Hepatocyte (in vitro differentiated cells): ENCODE results near the gene PRELID3B. TPM values are rescaled to one million over a fixed set of nuclear protein-coding genes. Genes with fewer than 3 reads are reported as not detected.

Experiments
- DNase-seq: peaks from one replicate; pipeline ENCODE4 v3.0.0-alpha.2; 2016; ENCODE audit warnings: low spot score
- H2AFZ ChIP-seq: fragments of 200-600 bp; sonication (generic); 2 replicates; pipeline ENCODE4 v1.6.0; 2016; ENCODE audit warnings: antibody characterized with exemption, mild to moderate bottlenecking
- H3K27ac ChIP-seq: fragments of 200-600 bp; sonication (generic); 2 replicates; pipeline ENCODE4 v1.5.1; 2016; ENCODE audit warnings: mild to moderate bottlenecking
- H3K27me3 ChIP-seq: fragments of 200-600 bp; sonication (generic); 2 replicates; pipeline ENCODE4 v1.6.1; 2016
- H3K36me3 ChIP-seq: fragments of 200-600 bp; sonication (generic); replicated peaks from 2 replicates; pipeline ENCODE4 v1.5.1; 2016; ENCODE audit warnings: low read depth; ENCODE audit not compliant: insufficient read depth
- H3K4me1 ChIP-seq: fragments of 200-600 bp; sonication (generic); 2 replicates; pipeline ENCODE4 v1.5.1; 2016; ENCODE audit warnings: mild to moderate bottlenecking, moderate library complexity; ENCODE audit not compliant: insufficient read depth
- H3K4me2 ChIP-seq: fragments of 200-600 bp; sonication (generic); 2 replicates; pipeline ENCODE4 v1.6.0; 2016
- H3K4me3 ChIP-seq: fragments of 200-600 bp; sonication (generic); 2 replicates; pipeline ENCODE4 v1.5.1; 2016; ENCODE audit warnings: mild to moderate bottlenecking
- H3K79me2 ChIP-seq: fragments of 200-600 bp; sonication (generic); 2 replicates; pipeline ENCODE4 v1.6.0; 2017; ENCODE audit warnings: mild to moderate bottlenecking
- H3K9me2 ChIP-seq: fragments of 200-600 bp; sonication (generic); replicated peaks from 2 replicates; pipeline ENCODE4 v1.6.0; 2017; ENCODE audit warnings: mild to moderate bottlenecking; ENCODE audit not compliant: insufficient read depth
- H3K9me3 ChIP-seq: fragments of 200-600 bp; sonication (generic); 2 replicates; pipeline ENCODE4 v1.5.1; 2016; ENCODE audit warnings: low read depth, mild to moderate bottlenecking
- H4K20me1 ChIP-seq: fragments of 200-600 bp; sonication (generic); 2 replicates; pipeline ENCODE4 v1.6.0; 2016; ENCODE audit warnings: mild to moderate bottlenecking; ENCODE audit not compliant: insufficient read depth, poor library complexity, severe bottlenecking
- CTCF ChIP-seq: fragments of 200-600 bp; sonication (generic); IDR thresholded peaks from 2 replicates; pipeline ENCODE4 v1.5.1; 2016; ENCODE audit warnings: antibody characterized with exemption, mild to moderate bottlenecking; ENCODE audit not compliant: poor library complexity
- EZH2 ChIP-seq: fragments of 200-600 bp; sonication (generic); IDR thresholded peaks from 2 replicates; pipeline ENCODE4 v1.6.1; 2016; ENCODE audit warnings: antibody characterized with exemption, mild to moderate bottlenecking, borderline replicate concordance
- EZH2phosphoT487 ChIP-seq: fragments of 200-600 bp; sonication (generic); IDR thresholded peaks from one replicate; pipeline ENCODE4 v1.6.1; 2018; ENCODE audit warnings: antibody characterized with exemption, mild to moderate bottlenecking, low read depth, moderate library complexity; ENCODE audit not compliant: unreplicated experiment, severe bottlenecking
- WGBS: methylation state at CpG from one replicate; pipeline ENCODE4 v1.1.6; 2016; ENCODE audit warnings: low lambda C conversion rate; ENCODE audit errors: missing lambda C conversion rate; 5-methylcytosine and 5-hydroxymethylcytosine counted together
- polyA plus RNA-seq: library from polyadenylated mRNA; unstranded; fragments of >200 nt; fragmentation: Nextera tagmentation; extraction: Ambion mirVana; gene quantifications from 2 replicates; pipeline ENCODE4 v1.2.1, GENCODE V29; 2016
- total RNA-seq: library from RNA; depleted of rRNA; stranded (reverse); fragments of >200 nt; gene quantifications from 2 replicates; pipeline ENCODE4 v1.2.3, GENCODE V29; 2014

The PRELID3B gene
- total and polyA plus RNA-seq, 2 experiments from 2014 or later: 38.2 to 75.7 TPM

GRCh38 chr20:59025511-59025910 is 17.1 kb downstream of the PRELID3B start:
- no peaks in the 10 kb centered on the region for H3K27me3 ChIP-seq
- H3K27ac ChIP-seq: no peak overlapping the region
- H3K4me3 ChIP-seq: no peak overlapping the region
- no peak for DNase-seq
- peaks cover 3% of the 10 kb centered on the region for H3K36me3 ChIP-seq
- no peaks in the 10 kb centered on the region for H3K9me3 ChIP-seq
- H3K79me2 ChIP-seq: peaks cover 51% of the 10 kb centered on the region
- H2AFZ ChIP-seq: no peak overlapping the region
- H3K4me1 ChIP-seq: peaks cover 17% of the 10 kb centered on the region
- 95% methylated on average over 4 of the region's 4 CpGs for WGBS
- peaks cover 20% of the 10 kb centered on the region for H4K20me1 ChIP-seq
- H3K4me2 ChIP-seq: no peak overlapping the region
- no peak for TF ChIP-seq EZH2
- TF ChIP-seq EZH2phosphoT487: no peak
- no peak for TF ChIP-seq CTCF
- no peaks in the 10 kb centered on the region for H3K9me2 ChIP-seq

- no peak for DNase-seq
- Histone ChIP-seq H3K9me3 (no peaks in the 10 kb centered on the region), H3K4me3 (no peak overlapping the region), H3K4me1 (peaks cover 13% of the 10 kb centered on the region), H3K36me3 (peaks cover 3% of the 10 kb centered on the region), H3K27ac (no peak overlapping the region), H4K20me1 (peaks cover 20% of the 10 kb centered on the region), H2AFZ (no peak overlapping the region), H3K4me2 (no peak overlapping the region), H3K9me2 (no peaks in the 10 kb centered on the region), H3K27me3 (no peaks in the 10 kb centered on the region), H3K79me2 (peaks cover 46% of the 10 kb centered on the region)
- no peak for TF ChIP-seq EZH2phosphoT487
- TF ChIP-seq EZH2: no peak
- no peak for TF ChIP-seq CTCF
- 85% methylated on average over 2 of the region's 2 CpGs for WGBS
Observed at GRCh38 chr20:59025086-59025485, 17.5 kb downstream of the PRELID3B start.

- H4K20me1 ChIP-seq: peaks cover 20% of the 10 kb centered on the region
- H3K4me2 ChIP-seq: no peak overlapping the region
- H3K27ac ChIP-seq: no peak overlapping the region
- peaks cover 4% of the 10 kb centered on the region for H3K4me1 ChIP-seq
- H3K9me2 ChIP-seq: no peaks in the 10 kb centered on the region
- no peaks in the 10 kb centered on the region for H3K9me3 ChIP-seq
- TF ChIP-seq EZH2phosphoT487 (no peak), CTCF (no peak), EZH2 (no peak)
- peaks cover 3% of the 10 kb centered on the region for H3K36me3 ChIP-seq
- no peak for DNase-seq
- no peak overlapping the region for H3K4me3 ChIP-seq
- H3K79me2 ChIP-seq: peaks cover 37% of the 10 kb centered on the region
- WGBS: 98% methylated on average over 24 of the region's 24 CpGs
- H2AFZ ChIP-seq: no peak overlapping the region
- H3K27me3 ChIP-seq: no peaks in the 10 kb centered on the region
Observed at GRCh38 chr20:59024111-59024530, 18.5 kb downstream of the PRELID3B start.

- Histone ChIP-seq H3K9me3 (no peaks in the 10 kb centered on the region), H3K27ac (no peak overlapping the region), H3K9me2 (no peaks in the 10 kb centered on the region), H3K79me2 (peaks cover 33% of the 10 kb centered on the region), H3K36me3 (peaks cover 3% of the 10 kb centered on the region), H3K4me1 (peaks cover 4% of the 10 kb centered on the region), H3K4me2 (no peak overlapping the region), H3K4me3 (no peak overlapping the region), H4K20me1 (peaks cover 19% of the 10 kb centered on the region), H2AFZ (no peak overlapping the region), H3K27me3 (no peaks in the 10 kb centered on the region)
- over 99% methylated on average over 13 of the region's 13 CpGs for WGBS
- no peak for DNase-seq
- TF ChIP-seq EZH2 (no peak), CTCF (no peak), EZH2phosphoT487 (no peak)
Observed at GRCh38 chr20:59023616-59024015, 19.0 kb downstream of the PRELID3B start.
